GM21390 (cell line): ENCODE measurements around the gene RAC3.

ENCODE experiments used
- ATAC-seq: cut with Tn5 transposase; IDR thresholded peaks from one replicate; pipeline ENCODE4 v1.9.1; 2021; ENCODE audit not compliant: unreplicated experiment

RAC3 gene

GRCh38 chr17:82031303-82031884, at the start of gene RAC3:
Gene RAC3, plus strand, starts transcription at chr17:82031678. Its CDS starts 84 bp downstream, at chr17:82031762.
- ATAC-seq: no peak

DNA sequence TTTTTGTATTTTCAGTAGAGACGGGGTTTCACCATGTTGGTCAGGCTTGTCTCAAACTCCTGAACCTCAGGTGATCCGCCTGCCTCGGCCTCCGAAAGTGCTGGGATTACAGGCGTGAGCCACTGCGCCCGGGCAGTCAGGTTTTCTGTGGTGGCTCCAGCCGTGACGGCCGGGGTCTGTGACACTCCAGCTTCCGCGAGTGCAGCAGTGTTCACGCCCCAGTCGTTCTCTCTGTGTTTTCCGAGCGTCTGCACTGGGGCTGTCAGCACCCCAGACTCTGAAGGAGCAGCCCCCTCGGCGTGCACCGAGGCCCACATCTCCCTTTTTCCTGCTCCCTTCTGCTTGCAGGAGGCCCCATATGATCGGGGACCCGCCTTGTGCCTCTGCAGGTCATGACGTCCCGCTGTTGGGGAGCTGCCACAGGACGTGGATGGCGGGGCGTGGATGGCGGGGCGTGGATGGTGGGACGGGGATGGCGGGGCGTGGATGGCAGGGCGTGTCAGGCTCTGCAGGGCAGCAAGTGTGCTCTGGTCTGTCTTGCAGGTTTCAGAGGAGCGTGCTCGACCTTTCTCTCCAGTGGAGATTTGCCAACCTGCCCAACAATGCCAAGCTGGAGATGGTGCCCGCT, 48.4 kb upstream of the RAC3 start:
- ATAC-seq: no peak

- ATAC-seq: no peak
These were observed 47.7 kb upstream of the RAC3 start for GRCh38 chr17:81983639-81984373.

- no peak for ATAC-seq
These were observed 46.6 kb upstream of the RAC3 start for GRCh38 chr17:81984773-81985410.

DNA sequence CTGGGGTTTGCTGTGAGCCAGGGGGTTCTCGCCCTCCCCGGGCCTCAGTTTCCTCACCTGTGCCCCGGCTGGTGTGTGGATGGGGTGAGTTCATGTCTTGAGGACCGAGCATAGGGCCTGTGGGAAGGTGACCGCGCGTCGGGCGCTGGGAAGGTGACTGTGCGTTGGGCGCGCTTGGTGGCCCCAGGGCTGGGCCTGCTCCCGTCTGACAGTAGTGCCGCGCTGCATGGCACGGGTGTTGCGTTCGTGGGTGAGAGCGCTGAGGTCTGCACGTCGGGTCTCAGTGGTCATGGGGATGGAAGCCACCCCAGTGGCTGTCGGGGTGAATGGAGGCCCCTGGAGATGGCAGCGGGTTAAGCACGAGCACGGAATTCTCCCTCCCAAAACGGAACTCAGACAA, 44.9 kb upstream of the RAC3 start:
- ATAC-seq: no peak

DNA sequence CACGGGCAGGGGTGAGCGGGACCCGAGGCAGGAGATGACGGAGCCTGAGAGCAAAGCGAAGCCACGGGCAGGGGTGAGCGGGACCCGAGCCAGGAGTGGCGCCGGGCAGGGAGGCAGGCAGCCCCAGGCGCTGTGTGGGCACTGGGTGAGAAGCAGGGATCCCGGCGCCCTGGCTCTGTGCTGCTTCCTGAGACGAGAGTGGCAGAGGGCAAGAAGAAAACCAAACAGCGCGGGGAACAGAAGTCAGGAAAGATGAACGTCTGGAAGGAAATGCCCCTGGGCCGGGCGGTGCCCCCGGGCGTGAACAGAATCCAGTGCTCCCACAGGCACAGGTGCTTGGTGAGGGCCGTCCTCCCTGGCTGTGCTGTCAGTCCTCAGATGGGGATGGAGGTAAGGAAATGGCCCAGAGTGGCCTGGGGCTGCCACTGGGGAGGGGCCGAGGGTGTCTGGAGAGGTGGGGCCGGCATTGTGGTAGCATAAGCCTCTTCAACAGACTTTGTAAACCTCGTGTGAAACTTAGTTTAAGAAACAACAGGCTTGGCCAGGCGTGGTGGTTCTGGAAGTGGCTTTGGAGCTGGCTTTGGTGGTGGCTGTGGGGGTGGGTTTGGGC, 44.2 kb upstream of the RAC3 start:
- ATAC-seq: no peak

DNA sequence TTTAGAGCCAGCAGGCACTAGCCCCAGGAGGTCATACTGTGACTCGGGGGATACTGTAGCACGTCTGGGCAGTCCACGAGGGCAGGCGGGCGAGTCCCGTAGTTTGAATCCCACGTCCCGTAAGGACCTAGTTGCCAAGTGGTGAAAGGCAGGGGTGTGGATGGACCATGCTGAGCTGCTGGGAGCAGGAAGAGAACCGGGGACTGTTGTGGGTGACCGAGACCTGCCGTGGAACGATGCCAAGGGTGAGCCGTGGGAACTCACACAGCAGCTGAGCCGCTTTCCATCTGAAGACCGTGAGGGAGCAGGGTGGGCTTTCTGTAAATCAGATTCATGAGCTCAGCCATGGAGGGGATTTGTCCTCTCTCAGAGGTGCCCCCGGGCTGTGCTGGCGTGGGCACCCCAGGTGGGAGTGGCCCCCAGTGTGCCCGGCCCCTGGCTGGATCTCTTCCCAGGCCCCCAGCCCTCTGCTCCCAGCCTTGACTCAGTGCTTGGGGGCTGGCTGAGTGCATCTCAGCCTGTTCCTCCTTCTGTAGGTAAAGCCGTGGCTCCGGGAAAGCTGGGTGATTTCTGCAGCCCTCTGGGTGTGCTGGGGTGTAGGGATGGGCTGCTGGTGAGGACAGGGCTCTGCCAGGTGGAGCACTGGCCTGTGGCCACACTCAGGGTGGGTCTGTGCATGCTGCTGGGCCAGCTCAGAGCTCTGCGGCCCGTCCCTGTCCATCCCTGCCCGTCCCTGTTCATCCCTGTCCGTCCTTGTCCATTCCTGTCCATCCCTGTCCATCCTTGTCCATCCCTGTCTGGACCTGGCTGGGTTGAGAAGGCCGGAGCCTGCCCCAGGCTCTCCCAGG, 40.4 kb upstream of the RAC3 start:
- no peak for ATAC-seq

DNA sequence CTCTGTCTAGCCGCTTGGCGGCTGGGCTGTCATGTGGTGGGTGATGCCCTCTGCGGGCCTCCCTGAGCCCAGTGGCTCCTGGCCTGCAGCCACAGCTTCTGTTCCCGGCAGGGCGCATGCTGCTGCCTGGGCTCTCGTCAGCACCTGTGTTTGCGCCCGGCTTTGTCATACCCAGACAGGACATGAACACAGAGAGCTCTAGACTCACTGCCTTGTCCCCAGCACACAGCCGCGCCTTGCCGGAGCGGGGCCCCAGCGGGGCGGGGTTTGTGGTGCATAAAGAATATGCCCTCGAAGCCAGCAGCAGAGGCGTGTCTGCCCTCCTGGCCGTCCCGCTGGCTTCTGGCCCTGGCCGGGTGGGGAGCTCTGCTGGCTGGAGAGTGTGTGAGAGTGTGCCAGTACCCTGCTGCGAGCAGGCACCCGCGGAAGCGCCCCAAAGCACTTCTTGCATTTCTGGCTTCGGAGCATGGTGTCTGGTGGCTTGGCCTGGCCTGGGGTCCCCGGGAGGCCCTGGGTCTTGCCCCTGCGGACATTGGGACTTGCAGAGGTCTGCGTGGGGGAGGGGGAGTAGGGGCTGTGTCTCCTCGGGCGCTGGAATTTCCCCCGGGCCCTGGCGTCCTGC, 39.7 kb upstream of the RAC3 start:
- no peak for ATAC-seq

DNA sequence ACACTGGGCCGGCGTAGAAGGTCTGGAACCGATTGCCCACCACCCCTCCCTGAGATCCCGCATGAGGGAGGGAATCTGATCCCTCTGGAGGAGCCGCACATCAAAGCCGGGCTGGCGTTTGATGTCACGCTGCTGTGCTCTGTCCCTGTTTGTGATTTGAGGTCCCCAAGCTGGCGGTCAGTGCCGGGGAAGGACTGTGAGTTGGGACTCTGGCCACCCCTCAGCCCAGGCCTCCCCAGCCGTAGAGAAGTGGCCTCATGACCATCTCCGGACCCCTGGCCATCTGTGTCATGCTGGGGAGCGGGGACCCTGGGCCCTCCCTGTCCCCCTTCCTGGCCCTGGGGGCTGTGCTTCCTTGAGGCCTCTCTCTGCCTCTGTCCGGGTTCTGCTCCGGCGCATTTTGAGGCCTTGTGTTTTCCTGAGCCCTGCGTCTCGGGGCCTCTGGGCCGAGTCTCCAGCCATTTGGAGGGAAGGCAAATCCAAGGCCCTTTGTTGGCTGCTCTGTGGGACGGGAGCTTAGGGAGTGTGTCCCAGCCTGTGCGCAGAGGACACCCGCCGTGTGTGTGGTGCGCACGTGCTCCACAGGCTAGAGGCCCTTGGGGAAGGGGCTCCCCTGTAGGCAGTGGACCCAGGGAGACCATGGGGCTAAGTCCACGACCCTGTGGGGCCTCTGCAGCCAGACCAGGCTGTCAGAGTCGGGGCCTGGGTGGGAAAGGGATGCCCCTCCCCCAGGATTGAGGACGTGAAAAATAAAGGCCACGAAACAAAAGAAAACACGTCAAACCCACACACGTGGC, 39.0 kb upstream of the RAC3 start:
- ATAC-seq: no peak

- ATAC-seq: no peak
These were observed 37.5 kb upstream of the RAC3 start for GRCh38 chr17:81993729-81994592.

DNA sequence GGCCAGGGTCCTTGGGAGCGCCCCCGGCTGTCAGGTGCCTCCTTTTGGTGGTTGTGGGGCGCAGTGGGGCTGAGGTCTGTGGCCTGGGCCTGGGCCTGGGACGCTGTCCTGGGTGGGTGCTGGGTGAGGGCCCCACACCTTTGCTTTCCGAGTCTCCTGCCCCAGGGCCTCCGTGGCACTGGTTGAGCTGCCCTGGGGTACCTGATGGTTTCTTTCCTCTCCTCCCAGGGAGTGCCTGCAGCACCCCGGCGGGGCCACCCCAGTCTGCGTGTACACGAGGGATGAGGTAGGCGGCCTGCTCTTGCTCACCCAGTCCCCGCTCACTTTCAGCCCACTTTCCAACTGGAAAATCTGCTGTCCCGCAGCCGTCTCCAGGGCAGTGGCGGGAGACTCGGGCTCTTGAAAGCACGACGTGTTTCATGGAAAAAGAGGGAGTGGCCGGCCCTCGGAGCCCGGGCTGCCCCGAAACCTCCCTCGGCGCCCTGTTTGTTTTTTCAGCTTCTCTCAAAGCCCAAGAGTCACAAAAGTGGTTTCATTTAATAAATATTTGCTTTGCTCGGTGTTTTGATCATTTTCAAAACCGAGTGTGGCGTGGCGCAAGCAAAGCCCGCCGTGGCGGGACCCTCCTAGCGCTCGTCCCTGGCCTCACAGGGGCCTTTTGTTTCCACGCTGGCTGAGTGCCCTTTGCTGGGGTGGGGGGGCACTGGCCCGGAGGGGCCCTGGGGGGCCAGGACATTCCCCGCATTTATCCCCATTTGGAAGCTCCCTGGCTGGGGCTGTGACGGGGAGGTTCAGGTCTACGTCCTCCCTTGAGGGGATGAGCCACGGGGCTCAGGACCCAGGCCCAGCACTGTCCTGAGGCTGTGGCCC, 36.6 kb upstream of the RAC3 start:
- ATAC-seq: no peak

- ATAC-seq: no peak
These were observed 35.8 kb upstream of the RAC3 start for GRCh38 chr17:81995463-81996231.

DNA sequence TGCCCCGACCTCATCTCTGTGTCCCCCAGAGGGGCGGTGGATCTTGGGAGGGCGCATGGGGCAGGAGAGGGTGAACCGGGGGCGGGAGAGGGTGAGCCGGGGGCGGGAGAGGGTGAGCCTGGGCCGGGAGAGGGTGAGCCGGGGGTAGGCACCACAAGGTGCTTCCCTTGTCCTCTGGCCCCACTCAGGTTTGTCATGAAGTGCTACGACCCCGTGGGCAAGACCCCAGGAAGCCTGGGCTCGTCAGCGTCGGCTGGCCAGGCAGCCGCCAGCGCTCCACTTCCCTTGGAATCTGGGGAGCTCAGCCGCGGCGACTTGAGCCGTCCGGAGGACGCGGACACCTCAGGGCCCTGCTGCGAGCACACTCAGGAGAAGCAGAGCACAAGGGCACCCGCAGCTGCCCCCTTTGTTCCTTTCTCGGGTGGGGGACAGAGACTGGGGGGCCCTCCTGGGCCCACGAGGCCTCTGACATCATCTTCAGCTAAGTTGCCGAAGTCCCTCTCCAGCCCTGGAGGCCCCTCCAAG, 35.2 kb upstream of the RAC3 start:
- ATAC-seq: no peak

DNA sequence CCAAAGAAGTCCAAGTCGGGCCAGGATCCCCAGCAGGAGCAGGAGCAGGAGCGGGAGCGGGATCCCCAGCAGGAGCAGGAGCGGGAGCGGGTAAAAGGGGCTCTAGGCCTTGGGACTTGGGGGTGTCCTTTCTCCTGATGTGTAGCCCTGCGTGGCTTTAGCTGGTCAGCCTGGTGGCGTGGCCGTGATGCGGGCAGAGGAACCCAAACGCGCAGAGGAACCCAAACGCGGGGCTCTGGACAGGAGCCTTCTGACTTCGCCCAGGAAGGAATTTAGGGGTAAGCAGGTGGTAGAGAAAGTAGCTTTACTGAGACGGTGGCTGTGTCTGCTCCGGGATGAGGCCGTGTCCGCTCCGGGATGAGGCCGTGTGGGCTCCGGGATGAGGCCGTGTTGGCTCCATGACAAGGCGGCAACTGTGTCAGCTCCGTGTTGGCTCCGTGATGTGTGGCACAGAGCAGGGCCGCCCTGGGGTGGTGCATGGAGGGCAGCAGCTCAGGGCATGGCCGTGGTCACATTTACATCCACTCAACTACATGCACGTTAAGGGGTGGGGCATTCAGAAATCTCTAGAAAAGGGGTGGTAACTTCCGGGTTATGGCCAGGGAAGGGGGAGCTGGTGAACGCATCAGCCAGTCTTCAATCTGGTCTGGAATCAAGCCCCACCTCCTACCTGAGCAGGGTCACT, 34.6 kb upstream of the RAC3 start:
- no peak for ATAC-seq

- no peak for ATAC-seq
These were observed 33.3 kb upstream of the RAC3 start for GRCh38 chr17:81998212-81998611.
